Astrocyte of the cerebellum (primary cell): ENCODE data around the gene TRHDE.

Source experiments
- DNase-seq: peaks from one replicate; pipeline ENCODE4 v3.0.0-alpha.2; 2011; ENCODE audit warnings: low read depth
- H3K4me3 ChIP-seq: 2 replicates; pipeline ENCODE4 v1.5.1; 2011; ENCODE audit warnings: mild to moderate bottlenecking, low read depth, low read length, moderate library complexity
- CTCF ChIP-seq: IDR thresholded peaks from 2 replicates; pipeline ENCODE4 v1.5.1; 2012; ENCODE audit warnings: low read length, low read depth, moderate library complexity, mild to moderate bottlenecking; ENCODE audit errors: missing control alignments
- in situ Hi-C: cut with HindIII; loops from 2 replicates; pipeline ENCODE4 v1.10.0; 2017; ENCODE audit warnings: low sequenced_read_pairs

Gene TRHDE

GRCh38 chr12:72272091-72272661, at the start of gene TRHDE:
Gene TRHDE (plus strand): TSS chr12:72272370. CDS start chr12:72272644, 274 bp downstream.
- in situ Hi-C loops, result no loop called here
- H3K4me3 ChIP-seq, result peak within 1 kb of the TSS; percentile 79
- no peak for TF ChIP-seq CTCF
- no peak for DNase-seq

GRCh38 chr12:72226510-72226909, 45.7 kb upstream of the TRHDE start:
- in situ Hi-C loops, result no loop called here
- TF ChIP-seq CTCF, result no peak
- H3K4me3 ChIP-seq, result no peak overlapping the region
- no peak for DNase-seq

DNA sequence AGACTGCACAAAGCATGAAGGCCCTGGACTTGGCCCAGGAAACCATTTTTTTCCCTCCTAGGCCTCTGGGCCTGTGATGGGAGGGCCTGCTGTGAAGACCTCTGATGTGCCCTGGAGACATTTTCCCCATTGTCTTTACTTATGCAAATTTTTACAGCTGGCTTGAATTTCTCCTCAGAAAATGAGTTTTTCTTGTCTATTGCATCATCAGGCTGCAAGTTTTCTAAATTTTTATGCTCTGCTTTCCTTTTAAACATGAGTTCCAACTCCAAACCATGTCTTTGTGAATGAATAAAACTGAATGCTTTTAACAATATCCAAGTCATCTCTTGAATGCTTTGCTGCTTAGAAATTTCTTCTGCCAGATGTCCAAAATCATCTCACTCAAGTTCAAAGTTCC, 43.7 kb upstream of the TRHDE start:
- H3K4me3 ChIP-seq, result no peak overlapping the region
- TF ChIP-seq CTCF, result no peak
- no peak for DNase-seq
- in situ Hi-C loops, result no loop called here

GRCh38 chr12:72230589-72230988, 41.6 kb upstream of the TRHDE start:
- in situ Hi-C loops, result no loop called here
- no peak for TF ChIP-seq CTCF
- no peak for DNase-seq
- no peak overlapping the region for H3K4me3 ChIP-seq

- TF ChIP-seq CTCF, result no peak
- in situ Hi-C loops, result no loop called here
- DNase-seq, result no peak
- H3K4me3 ChIP-seq, result no peak overlapping the region
These were observed 37.3 kb upstream of the TRHDE start for GRCh38 chr12:72234886-72235285.

GRCh38 chr12:72236071-72236705, 36.0 kb upstream of the TRHDE start:
- in situ Hi-C loops, result no loop called here
- no peak for DNase-seq

More at GRCh38 chr12:72236071-72236705, 36.0 kb upstream of the TRHDE start:
- no peak for TF ChIP-seq CTCF
- H3K4me3 ChIP-seq, result no peak overlapping the region
